ENCODE measurements around the gene SUMF1.

DNA sequence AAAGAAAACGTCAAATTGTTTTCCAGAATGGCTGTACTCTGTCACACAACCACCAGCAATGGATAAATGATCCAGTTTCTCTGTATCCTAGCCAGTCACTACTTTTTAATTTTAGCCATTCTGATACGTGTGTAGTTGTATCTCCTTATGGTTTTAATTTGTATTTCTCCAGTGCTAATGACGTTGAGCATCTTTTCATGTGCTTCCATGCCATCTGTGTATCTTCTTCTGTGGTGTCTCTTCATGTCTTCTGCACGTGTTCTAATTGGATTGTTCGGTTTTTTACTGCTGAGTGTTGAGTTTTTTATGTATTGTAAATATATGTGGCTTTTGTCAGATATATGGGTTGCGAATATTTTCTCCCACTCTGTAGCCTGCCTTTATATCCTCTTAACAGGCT is 81.9 kb downstream of the SUMF1 start:
- TF ChIP-seq, protein P1, sequence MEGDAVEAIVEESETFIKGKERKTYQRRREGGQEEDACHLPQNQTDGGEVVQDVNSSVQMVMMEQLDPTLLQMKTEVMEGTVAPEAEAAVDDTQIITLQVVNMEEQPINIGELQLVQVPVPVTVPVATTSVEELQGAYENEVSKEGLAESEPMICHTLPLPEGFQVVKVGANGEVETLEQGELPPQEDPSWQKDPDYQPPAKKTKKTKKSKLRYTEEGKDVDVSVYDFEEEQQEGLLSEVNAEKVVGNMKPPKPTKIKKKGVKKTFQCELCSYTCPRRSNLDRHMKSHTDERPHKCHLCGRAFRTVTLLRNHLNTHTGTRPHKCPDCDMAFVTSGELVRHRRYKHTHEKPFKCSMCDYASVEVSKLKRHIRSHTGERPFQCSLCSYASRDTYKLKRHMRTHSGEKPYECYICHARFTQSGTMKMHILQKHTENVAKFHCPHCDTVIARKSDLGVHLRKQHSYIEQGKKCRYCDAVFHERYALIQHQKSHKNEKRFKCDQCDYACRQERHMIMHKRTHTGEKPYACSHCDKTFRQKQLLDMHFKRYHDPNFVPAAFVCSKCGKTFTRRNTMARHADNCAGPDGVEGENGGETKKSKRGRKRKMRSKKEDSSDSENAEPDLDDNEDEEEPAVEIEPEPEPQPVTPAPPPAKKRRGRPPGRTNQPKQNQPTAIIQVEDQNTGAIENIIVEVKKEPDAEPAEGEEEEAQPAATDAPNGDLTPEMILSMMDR (conservative IDR thresholded peaks at IDR 0.05; ENCODE audit: low read length): no peak
- TF ChIP-seq EZH2phosphoT487 (IDR thresholded peaks at IDR 0.05; ENCODE audit: borderline replicate concordance): no peak
